ENCODE results near the gene CRYGN.

DNA sequence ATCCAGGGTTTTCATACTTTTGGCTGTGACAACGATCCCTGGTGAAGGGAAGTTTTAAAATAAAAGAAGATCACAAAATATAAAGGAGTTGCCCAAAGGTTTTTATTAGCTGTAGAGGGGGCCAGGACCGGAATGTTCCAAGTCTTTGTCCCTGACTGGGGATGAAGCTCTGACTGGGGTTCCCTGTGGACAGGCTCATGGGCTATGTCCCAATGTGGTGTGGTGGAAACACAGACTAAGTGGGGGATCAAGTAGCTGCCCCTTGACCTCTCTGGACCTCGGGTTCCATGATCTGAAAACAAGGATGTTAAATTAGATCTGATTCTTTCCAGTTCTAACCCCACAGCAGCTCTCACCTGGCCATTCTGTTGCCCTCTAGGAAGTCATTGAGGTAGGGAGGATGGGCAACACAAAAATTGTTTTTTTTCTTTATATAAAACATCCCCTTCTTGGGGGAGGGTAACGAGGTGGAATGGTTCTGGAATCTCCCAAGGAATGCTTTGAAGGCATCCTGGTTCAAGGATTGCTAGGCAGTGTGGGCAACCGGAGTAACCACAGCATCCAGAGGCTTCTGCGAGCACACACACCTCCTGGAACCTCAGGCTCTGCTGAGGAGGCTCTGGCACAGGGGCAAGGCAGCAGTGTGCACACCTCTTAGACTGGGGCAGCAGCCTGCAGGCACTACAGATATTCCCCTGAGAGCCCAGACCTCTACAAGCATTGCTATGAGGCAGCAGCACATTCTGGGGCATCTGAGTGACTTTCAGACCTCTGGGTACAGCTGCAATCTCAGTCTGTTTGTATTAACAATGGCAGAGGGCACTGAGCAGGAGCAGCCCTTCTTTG, 21.4 kb upstream of the CRYGN start:
- TF ChIP-seq NFRKB (IDR thresholded peaks at IDR 0.05) (no peak), SP1 (IDR thresholded peaks at IDR 0.05) (no peak), FOXA1 (IDR thresholded peaks at IDR 0.05) (no peak), LEF1 (IDR thresholded peaks at IDR 0.05; ENCODE audit: borderline replicate concordance) (no peak), BHLHE40 (IDR thresholded peaks at IDR 0.05; ENCODE audit: borderline replicate concordance) (no peak), FOXM1 (IDR thresholded peaks at IDR 0.05; ENCODE audit: borderline replicate concordance) (no peak), CTBP1 (IDR thresholded peaks at IDR 0.05; ENCODE audit: borderline replicate concordance) (no peak), TARDBP (IDR thresholded peaks at IDR 0.05) (no peak), FOXK2 (IDR thresholded peaks at IDR 0.05) (no peak), HDGF (IDR thresholded peaks at IDR 0.05; ENCODE audit: borderline replicate concordance) (no peak), L3MBTL2 (conservative IDR thresholded peaks at IDR 0.05) (no peak)
- TF ChIP-seq, protein P1, sequence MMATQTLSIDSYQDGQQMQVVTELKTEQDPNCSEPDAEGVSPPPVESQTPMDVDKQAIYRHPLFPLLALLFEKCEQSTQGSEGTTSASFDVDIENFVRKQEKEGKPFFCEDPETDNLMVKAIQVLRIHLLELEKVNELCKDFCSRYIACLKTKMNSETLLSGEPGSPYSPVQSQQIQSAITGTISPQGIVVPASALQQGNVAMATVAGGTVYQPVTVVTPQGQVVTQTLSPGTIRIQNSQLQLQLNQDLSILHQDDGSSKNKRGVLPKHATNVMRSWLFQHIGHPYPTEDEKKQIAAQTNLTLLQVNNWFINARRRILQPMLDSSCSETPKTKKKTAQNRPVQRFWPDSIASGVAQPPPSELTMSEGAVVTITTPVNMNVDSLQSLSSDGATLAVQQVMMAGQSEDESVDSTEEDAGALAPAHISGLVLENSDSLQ (IDR thresholded peaks at IDR 0.05) = no peak

Data from HEK293T (cell line).